GM19397 (cell line): ENCODE results near the gene ADD1.

ENCODE experiments used
- ATAC-seq: cut with Tn5 transposase; IDR thresholded peaks from one replicate; pipeline ENCODE4 v1.9.1; 2021; ENCODE audit warnings: mild to moderate bottlenecking, moderate library complexity; ENCODE audit not compliant: unreplicated experiment

Gene ADD1

GRCh38 chr4:2822461-2823300 lies 21.0 kb upstream of the ADD1 start:
- ATAC-seq = no peak

- ATAC-seq = no peak
Measured at GRCh38 chr4:2823301-2823670, 20.4 kb upstream of the ADD1 start.

- no peak for ATAC-seq
Measured at GRCh38 chr4:2823671-2824328, 19.8 kb upstream of the ADD1 start.

GRCh38 chr4:2824329-2824835 lies 19.3 kb upstream of the ADD1 start:
- no peak for ATAC-seq

DNA sequence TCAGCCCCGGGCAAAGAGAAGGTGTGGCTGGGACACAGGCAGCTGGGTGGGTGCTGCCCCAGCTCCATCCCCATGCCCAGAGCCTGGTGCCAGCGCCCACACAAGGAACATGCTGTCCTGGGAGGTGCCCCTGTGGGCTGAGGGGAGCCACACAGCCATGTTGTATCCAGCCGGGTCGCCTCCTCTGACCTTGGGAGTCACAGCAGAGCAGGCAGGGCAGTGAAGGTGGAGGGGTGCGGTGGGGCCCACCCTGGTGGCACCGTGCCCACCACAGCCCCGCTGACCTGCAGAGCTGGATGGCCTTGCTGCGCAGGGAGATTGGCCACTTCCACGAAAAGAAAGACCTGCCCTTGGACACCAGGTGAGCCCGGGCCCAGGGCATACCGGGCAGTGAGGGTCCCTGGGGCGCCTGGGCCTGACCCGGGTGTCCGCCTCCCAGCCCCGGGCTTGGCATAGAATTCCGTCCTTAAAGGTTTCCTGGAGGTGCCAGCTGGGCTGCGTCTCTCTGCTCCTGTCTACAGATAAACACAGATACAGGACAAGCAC lies 18.7 kb upstream of the ADD1 start:
- ATAC-seq = no peak

DNA sequence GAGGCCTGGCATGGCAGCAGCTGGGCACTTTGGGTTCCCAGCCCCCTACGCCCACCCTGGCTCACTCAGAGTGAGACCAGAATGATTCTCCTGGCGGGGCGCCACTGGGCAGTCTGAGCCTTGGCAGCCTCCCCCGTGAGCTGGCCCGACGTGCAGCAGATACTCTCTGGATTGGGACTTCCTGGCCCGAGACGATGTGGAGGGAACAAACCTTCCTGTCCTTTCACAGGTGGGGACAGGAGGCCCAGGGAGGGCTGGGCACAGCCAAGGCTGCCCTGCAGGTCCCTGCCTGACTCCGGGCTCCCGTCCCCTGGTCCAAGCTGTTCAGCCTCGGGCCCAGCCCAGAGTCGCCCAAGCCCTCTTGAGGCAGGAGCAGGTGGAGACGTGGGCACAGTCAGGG lies 17.9 kb upstream of the ADD1 start:
- ATAC-seq = no peak

DNA sequence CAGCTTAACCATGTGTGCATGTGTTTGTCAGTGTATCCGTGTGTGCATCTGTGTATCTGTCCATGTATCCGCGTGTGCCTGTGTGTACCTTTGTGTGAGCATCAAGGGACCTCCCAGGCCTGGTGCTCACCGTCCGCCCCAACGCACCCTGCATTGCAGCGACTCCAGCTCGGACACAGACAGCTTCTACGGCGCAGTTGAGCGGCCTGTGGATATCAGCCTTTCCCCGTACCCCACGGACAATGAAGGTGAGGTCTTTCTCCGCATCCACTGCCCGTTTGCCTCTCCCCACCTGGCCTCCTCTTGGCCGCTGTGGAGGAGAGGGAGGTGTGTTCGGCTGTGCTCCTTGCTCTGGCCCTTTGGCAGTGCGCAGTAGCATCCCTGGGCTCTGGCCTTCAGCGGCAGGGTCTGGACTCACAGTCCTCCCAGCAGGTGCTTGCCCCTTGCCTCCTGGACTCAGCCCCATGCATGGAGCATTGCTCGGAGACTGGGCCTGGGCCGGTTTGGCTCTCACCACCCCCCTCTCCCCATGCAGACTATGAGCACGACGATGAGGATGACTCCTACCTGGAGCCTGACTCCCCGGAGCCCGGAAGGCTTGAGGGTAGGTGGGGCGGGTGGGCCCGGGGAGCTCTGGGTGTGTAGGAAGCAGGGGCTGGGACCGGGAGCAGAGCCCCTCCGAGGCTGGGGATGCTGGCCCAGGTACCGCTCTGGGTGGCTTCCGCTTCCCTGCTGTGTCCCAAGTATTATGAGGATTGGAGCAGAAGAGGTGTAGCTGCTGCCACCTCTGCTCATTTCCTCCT lies 16.4 kb upstream of the ADD1 start:
- ATAC-seq = no peak

GRCh38 chr4:2827874-2828751 lies 15.5 kb upstream of the ADD1 start:
- no peak for ATAC-seq

DNA sequence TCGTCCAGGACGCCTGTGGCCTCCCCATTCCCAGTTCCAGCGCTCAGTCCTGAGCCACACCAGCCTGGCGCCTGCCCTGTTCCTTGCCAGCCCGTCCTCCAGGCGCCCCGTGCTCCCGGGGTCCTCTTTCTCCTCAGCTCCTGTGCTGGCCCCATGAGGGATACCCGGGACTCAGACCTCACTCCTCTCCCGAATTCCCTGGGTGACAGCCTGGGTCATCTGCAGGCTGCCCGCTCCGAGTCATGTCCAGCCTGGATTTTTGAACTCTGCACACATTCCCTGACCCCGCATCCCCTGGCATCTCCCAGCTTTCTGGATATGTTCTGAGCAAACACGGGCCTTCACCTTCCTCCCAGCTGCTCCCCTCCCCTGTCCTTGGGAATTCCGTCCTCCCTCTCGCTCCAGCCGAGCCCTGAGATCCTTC lies 14.9 kb upstream of the ADD1 start:
- no peak for ATAC-seq

DNA sequence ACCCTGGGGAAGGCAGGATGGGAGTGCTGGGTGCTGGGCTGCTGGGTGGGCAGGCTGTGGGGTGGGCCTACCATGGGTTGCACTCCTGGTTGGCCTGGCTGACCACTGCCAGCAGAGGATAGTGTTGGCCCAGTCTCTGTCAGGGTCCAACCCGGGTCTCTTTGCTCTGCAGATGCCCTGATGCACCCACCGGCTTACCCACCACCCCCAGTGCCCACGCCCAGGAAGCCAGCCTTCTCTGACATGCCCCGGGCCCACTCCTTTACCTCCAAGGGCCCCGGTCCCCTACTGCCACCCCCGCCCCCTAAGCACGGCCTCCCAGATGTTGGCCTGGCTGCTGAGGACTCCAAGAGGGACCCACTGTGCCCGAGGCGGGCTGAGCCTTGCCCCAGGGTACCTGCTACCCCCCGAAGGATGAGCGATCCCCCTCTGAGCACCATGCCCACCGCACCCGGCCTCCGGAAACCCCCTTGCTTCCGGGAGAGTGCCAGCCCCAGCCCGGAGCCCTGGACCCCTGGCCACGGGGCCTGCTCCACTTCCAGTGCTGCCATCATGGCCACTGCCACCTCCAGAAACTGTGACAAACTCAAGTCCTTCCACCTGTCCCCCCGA lies 14.2 kb upstream of the ADD1 start:
- ATAC-seq = no peak

DNA sequence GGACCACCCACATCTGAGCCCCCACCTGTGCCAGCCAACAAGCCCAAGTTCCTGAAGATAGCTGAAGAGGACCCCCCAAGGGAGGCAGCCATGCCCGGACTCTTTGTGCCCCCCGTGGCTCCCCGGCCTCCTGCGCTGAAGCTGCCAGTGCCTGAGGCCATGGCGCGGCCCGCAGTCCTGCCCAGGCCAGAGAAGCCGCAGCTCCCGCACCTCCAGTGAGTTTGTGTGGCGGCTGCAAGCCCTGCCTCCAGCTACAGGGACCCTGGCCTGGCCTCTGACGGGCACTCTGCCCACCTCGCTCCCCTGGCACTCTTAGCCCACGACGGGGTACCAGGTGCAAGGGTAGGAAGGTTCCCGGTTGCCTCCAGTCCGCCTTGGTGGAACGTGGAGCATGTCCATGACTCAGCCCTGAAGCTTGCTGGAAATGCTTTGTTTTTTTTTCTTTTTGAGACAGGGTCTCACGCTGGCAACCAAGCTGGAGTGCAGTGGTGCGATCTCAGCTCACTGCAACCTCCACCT lies 13.7 kb upstream of the ADD1 start:
- no peak for ATAC-seq

DNA sequence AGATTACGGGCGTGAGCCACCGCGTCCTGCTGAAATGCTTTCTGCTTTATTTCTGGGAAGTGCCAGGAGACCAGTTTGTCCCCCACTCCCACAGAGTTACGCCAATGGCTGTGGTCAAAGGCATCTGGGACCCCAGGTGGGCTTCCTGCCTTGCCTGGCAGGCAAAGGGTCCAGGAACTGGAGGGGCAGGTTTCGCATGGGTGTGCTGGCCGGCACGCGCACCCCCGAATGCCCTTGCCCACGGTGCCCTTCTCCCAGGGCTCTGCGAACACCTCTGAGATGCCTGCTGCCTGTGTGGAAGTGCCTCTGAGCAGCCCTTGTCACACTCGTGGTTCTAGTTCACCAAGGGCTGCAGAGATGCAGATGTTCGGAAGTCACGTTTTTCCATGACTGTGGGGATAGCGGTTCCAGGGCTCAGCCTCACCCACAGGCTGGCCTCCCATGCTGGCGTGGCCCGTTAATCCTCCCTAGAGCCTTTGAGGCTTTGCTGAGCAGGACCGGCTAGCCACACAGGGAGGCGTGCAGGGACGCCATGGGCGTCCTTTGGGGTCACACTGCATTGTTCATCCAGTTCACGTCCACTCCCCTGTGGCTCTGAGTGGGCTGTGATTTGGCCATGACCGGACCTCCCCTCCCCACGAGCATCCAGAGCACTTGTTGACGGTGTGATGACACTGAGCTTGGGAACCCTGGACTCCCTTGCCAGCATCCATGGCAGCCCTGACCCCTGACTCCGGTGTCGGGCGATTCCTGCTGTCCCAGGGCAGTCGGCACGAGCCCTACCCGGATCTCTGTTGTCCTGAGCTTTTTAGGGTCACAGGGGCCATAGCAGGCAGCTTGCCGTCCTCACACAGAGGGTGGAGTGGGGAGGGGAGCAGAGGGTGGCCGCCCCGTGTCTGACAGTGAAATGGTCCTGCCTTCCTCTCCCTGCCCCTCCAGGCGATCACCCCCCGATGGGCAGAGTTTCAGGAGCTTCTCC lies 12.7 kb upstream of the ADD1 start:
- no peak for ATAC-seq

GRCh38 chr4:2831611-2832308 lies 11.9 kb upstream of the ADD1 start:
- no peak for ATAC-seq

DNA sequence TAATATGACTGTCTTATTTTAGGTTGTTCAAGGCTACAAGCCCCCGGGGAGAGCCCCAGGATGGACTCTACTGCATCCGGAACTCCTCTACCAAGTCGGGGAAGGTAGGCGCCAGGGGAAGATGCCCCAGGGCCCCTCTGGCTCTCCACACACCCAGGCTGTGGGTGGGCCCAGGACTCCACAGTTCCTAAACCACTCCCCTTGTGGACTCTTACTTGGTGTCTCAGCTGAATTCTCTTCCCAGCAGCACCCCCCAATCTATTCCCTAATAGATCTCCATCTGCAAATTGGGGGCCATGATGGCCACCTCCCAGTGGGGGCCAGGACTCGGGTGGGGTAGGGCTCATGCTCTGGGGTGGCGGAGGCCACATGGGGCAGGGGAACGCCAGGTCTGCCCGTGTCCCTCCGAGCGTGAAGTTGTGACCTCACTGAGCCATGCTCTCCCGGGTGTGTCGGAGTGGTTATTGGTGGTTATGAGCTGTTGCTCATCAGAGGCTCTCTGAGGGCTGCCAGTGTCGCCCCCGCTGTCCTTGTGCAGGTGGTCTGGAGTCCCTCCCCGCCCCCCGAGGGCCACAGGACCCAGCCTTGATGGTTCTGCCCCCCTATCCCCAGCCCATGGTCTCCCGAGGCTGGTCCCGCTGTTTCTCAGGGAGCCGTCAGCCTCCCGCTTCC lies 11.2 kb upstream of the ADD1 start:
- peak; percentile 62 for ATAC-seq

DNA sequence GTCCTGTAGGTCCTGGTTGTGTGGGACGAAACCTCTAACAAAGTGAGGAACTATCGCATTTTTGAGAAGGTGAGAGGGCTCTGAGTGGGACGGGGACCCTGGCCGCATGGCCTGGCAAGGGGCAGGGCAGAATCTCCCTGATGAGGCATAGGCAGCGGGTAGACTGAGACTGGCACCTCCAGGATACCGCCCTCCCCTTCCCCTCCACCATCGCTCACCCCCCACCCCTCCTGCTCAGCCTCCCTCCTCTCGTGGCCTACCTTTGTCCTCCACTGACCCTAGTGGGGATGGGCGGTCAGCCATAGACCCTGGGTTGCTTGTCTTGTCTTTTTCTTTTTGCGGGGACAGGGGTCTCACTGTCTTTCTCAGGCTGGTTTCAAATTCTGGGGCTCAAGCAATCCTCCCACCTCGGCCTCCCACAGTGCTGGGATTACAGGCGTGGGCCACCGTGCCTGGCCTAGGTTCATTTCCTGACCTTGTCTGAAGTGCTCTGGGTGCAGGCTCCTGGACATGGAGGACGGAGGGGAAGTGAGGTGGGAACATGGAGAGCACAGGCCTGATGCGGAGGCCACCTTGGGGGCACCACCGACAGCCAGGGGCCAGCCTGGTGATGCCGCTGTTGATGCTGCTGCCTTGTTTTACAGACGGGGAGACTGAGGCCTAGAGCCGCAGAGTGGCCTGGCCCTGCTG lies 10.5 kb upstream of the ADD1 start:
- no peak for ATAC-seq

DNA sequence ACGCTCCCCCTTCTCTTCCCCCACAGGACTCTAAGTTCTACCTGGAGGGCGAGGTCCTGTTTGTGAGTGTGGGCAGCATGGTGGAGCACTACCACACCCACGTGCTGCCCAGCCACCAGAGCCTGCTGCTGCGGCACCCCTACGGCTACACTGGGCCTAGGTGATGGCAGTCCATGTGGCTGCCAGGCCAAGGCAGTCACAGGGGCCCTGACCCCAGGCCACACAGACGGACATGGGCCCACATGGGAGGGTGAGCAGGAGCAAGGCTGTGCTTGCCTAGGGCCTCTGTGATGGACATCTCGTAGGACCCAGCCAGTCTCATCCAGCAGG lies 10.0 kb upstream of the ADD1 start:
- no peak for ATAC-seq
